GM18499 (cell line): ENCODE results near the gene MSTO1.
"Not testable (repeated sequence)": the region's sequence is repeated elsewhere in the genome, so short reads cannot be mapped to it uniquely, and the experiment has no call there.

Source experiments
- ATAC-seq: cut with Tn5 transposase; IDR thresholded peaks from one replicate; pipeline ENCODE4 v1.9.1; 2021; ENCODE audit warnings: moderate number of reproducible peaks; ENCODE audit not compliant: insufficient read depth, unreplicated experiment

Gene MSTO1

DNA sequence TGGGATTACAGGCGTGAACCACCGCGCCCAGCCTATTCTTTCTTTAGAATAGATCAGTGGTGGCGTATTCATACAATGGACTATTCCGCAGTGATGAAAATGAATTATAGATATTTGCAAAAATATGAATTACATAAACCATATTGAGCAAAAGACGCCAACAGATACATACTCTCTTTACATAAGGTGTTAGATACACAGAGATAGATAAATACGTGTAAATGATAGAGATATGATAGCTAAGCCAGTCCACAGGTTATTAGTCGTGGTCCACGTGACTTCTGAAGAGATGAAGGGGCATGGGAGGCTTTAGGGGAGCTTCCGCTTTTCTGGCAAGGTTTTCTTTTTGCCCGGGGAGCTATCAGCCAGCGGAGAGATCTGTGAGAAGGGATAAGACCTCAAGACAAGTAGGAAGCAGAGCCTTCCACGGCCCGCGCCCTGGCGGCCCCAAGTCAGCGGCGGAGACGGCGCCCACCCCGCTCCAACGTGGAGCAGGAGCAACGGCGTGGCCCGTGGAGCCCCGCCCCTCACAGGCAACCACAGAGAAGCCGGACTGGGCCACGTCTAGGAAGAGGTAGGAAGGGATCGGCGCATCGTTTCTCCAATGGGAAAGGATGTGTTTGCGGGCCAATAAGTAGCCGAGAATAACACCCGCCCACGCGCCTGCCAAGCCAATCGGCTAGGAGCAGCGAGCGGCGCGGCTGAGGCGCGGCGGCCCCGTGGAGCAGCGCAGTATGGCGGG is at the start of gene MSTO1:
Gene MSTO1, plus strand, starts transcription at position 704 of the 742 bp plus-strand sequence. Its CDS starts 31 bp downstream, at position 735.
- peak; percentile 80 for ATAC-seq

DNA sequence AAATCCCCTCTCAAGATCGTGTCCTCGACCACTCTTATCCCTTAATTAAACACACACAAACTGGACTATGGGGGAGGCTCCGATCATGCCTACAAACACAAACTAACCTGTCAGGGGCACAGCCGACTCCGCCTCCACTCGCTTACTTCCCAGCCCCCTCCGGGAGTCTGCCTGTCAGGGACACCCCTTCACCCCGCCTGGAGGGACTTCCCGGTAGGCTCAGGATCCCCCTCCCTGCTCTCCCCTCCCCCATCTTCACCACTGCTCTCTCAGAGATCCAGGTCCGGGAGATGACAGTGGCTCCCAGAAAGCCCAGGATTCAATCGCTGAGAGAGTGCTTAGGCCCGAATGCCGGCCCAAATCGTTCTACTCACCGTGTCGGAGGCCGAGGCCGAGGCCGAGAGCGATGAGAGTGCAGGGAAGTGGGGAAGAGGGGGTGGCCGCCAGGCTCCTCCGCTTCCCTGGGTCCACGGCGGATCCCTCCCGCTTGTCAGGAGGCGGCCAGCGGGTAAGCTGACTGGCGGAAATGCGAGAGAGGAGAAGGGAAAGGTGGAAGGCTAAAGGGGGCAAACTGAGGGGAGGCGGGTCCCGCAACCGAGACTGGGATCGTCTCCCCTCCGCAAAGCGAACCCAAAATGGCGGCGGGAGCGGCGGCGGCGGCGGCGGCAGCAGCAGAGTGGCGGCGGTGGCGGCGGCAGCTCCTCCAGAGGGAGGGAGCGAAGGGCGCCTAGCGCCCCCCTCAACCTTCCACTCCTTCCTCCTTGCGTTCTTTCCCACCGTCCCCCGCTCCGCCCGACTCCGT is 48.0 kb upstream of the MSTO1 start:
- ATAC-seq, result not testable (repeated sequence)

DNA sequence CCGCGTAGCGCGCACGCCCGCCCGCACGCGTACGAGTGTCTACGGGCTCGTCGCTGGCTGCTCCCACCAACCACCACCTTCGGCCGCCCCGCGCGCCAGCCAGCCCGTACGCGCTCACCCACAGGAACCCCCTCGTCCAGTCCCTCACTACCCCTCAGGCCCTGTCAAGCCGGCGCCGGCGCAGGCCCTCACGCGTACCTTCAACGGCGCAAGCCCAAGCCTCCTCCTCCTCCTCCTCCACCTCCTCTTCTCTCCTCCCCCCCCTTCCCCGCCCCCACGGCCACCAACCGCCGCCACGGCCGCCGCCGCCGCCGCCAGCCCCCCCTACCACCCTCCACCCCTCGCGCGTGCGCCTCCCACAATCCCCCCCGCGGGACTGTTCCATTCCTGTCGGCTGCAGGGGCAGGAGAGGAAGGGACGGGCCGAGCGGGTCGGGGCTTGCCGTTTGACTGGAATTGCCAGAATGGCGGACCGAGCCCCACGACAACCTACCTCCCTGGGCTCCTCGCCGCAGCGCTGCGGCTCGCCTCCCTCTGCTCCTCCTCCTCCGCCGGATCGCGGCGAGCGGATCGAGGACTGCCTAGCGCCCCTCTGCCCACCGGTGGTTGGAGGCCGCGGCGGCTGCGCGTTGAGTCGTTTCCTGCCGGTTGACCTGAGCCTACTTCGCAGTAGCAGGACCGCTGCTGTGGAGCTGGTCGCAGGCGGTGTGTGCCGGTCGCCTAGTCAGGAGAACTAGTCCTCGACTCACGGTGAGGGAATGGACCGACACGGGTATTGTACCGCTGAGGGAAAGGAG is 47.2 kb upstream of the MSTO1 start, which contains the start of gene ASH1L:
Gene ASH1L, minus strand, starts transcription at position 223 of the 796 bp plus-strand sequence. CDS start 41,284 bp downstream, outside the sequence.
- no peak for ATAC-seq

DNA sequence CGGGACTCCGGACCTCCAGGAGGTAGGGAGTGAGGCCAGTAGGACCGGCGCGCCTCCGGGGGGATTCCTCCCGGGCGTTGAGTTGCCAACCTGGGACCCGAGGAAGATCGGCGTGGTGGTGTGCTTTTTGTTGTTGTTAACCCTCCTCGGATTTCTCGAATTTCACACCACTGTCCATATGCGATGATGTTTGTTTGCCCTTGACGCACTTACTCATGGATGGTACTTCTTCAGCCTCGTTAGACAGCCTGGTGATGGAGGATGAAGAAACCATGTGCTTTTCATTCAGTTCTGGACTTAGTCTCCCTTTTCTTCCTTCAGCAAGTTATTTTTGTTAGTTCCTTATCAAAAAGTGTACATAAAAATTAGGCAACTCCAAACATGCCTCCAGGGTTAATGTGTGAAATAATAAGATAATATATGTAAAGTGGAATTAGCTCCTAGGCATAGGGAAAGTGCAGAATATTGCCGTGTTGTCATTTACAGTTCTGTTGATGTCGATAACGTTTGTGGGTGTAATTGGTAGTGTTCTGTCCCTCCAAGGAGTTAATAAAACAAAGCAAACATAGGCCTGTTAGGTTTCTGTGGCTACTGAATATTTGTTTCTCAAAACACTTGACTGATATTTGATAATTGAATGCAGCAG is 46.5 kb upstream of the MSTO1 start:
- ATAC-seq, result not testable (repeated sequence)

DNA sequence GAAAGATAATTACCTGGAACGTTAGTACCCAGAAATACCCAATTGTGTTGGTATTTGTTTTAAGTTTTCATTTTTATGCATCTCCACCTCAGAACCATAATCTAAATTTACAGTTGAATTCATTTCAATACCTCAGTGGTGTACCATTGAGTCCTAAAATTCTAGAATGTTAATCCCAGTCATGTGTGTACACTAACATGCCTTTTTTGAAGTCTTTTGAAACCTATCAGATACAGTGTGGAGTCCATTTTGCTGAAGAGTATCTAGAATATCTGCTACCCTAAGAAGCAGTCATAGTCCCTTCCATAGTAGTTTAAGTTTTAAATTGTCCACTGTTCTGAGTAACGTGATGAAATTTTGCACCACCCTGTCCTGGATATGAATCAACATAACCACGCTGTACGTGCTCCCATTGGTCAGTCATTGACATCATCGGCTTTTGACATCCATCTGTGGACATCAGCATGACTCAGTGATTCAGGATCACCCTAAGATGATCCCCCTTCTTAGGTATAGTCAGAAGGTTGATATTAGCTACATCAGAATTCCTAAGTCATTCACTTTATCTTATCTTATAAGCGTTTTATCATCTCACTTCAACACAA is 39.9 kb upstream of the MSTO1 start:
- ATAC-seq, result no peak

DNA sequence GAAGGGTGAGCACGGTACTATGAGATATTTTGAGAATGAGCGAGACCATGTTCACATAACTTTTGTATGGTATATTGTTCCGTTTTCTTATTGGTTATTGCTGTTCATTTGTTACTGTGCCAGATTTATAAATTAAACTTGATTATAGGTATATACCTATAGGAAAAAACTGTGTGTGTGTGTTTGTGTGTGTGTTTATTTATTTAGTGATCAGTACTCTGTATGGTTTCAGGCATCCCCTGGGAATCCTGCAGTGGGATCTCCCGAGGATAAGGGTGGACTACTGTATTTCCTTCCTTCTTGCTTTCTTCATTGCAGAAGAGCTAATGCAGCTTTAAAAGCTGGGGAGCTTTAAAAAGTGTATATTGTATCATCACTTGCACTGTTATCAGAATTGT is 39.4 kb upstream of the MSTO1 start:
- ATAC-seq, result no peak

DNA sequence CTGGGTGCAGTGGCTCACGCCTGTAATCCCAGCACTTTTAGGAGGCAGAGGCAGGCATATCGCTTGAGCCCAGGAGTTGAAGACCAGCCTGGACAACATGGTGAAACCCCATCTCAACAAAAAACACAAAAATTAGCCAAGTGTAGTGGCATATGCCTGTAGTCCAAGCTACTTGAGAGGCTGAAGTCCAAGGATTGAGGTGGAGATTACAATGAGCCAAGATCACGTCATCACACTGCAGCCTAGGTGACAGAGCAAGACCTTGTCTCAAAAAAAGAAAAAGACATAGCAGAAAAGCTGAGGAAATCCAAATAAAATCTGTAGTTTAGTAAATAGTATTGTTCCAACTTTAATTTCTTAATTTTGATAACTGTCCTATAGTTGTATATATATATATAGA is 35.9 kb upstream of the MSTO1 start:
- no peak for ATAC-seq

DNA sequence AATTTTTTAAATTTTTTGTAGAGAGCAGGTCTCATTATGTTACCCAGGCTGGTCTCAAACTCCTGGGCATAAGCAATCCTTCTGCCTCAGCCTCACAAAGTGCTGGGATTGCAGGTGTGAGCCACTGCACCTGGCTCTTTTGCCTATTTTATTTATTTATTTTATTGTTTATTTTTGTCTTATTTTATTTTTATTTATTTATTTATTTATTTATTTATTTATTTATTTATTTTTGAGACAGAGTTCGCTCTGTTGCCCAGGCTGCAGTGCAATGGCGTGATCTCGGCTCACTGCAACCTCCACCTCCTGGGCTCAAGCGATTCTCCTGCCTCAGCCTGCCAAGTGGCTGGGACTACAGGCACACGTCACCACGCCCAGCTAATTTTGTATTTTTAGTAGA is 34.4 kb upstream of the MSTO1 start:
- not testable (repeated sequence) for ATAC-seq

DNA sequence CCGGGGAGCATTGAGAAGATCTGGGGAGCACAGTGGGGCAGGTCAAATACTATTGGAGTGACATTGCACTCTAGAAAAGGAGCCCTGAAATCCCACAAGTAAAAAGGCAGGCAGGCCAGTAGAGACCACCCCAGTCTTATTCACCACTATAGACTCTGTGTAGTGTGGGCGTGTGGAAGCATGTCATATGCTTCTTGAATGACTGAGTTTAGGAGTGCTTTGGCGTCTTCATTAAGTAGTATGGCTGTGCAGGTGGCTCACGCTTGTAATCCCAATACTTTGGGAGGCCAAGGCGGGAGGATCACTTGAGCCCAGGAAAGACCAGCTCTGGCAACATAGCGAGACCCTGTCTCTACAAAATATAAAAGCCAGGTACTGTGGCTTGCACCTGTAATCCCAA is 26.2 kb upstream of the MSTO1 start:
- not testable (repeated sequence) for ATAC-seq

DNA sequence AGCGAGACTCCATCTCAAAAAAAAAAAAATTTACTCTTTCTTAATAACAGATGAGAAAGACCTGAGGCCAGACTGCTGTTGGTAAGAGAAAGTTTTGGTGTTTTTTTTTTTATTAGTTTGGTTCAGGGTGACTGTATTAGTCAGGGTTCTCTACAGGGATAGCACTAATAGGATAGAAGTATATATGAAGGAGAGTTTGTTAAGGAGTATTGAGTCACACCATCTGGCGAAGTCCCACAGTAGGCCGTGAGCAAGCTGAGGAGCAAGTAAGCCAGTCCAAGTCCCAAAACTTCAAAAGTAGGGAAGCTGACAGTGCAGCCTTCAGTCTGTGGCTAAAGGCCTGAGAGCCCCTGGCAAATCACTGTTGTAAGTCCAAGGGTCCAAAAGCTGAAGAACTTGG is 20.7 kb upstream of the MSTO1 start:
- not testable (repeated sequence) for ATAC-seq

DNA sequence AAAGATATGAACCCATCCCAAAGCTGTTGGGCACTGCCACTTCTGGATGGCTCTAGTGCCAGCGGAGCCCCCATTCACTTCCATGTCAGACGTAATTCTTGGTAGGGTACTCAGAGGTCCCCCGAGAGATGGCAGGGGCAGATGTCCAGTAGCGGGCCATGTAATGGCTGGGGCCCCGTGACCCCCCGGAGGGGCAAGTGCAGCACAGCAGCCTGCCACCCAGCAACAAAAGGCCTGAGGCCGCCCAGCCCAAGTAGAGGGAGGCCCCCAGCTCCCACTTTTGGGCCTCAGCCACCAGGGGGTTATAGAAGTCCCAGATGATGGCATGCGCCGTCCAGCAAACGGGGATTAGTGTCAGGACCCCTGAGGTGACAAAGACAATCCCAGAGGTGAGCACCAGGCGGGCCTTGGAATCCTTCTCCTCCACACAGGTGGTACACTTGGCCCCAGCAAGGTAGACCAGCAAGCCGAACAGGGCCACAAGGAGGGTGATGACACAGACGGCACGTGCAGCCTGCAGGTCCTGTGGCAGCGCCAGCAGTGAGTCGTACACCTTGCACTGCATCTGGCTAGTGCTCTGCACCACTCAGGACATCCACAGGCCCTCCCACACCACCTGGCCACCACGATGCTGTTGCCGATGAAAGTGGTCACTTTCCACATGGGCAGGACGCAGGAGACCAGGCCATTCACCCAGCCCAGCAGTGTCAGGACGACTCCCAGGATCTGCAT is 19.3 kb upstream of the MSTO1 start:
- ATAC-seq, result not testable (repeated sequence)

DNA sequence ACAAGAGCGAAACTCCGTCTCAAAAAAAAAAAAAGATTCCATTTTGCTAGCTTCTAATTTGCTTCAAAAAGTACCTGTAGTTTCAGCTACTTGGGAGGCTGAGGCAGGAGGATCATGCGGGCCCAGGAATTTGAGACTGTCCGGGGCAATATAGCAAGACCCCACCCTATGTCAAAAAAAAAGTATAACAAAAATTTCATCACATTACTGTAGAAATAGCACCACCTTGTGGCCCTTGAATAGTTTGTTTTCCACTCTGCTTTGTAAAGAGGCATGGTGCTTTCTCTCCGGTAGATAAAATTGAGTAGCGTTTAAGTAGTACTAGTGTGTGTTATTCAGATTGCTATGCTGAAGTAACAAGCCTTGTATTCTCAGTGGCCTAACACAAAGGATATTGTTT is 18.2 kb upstream of the MSTO1 start:
- ATAC-seq, result no peak

DNA sequence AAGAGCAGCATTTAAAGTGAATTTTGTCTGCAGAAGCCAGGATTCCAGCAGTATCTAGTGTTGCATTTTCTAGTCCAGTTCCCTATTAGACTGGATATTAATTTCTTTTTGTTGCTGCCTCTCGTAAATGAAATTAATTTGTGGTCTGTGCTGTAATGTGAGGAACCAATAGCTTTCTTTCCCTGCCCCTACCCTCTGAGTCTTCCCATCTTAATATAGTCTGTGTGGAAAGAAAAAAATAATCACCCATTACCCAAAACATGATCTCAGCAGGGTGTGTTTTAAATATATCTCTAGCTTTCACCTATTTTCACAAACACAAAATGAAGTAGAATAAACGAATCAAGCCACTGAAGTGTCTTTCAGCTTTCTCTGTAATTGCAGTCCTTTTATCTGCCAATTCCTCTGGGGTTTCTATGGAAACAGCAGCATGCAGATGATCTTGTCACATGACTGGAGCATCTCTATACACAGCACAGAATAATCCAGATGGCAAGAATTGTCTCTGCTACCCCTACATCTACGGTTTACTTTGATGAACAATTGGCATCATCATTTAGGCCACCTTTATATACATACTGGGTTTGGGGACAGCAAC is 14.0 kb upstream of the MSTO1 start:
- not testable (repeated sequence) for ATAC-seq

DNA sequence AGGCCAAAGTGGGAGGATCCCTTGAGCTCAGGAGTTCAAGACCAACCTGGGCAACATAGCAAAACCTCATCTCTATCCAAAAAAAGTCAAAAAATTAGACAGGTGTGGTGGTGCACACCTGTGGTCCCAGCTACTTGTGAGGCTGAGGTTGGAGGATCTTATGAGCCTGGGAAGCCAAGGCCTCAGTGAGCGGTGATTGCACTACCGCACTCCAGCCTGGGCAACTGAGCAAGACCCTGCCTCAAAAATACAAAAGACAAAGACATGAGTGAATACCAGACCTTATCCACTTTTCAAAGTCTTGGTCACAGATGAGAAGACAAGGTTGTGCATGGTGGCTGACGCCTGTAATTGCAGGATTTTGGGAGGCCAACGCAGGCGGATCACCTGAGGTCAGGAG is 13.2 kb upstream of the MSTO1 start:
- ATAC-seq, result no peak

DNA sequence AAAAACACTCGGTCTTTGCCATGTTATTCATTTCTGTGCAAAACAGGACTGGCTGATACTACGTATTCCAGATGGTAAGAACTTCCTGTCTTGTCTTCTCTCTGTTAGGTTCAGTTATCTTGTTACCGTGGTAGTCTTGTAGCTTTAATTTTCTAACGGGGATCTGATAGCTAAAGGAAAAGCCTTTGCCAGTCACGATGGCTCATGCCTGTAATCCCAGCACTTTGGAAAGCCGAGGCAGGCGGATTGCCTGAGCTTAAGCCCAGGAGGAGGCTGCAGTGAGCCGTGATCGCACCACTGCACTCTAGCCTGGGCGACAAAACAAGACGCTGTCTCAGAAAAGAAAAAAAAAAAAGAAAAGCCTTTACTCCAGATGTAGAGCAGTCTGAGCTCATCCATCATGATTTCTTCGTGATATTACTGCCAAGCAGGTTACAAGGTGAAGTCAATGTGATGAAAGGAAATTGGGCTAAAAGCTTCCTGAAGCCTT is 11.1 kb upstream of the MSTO1 start:
- ATAC-seq, result no peak

DNA sequence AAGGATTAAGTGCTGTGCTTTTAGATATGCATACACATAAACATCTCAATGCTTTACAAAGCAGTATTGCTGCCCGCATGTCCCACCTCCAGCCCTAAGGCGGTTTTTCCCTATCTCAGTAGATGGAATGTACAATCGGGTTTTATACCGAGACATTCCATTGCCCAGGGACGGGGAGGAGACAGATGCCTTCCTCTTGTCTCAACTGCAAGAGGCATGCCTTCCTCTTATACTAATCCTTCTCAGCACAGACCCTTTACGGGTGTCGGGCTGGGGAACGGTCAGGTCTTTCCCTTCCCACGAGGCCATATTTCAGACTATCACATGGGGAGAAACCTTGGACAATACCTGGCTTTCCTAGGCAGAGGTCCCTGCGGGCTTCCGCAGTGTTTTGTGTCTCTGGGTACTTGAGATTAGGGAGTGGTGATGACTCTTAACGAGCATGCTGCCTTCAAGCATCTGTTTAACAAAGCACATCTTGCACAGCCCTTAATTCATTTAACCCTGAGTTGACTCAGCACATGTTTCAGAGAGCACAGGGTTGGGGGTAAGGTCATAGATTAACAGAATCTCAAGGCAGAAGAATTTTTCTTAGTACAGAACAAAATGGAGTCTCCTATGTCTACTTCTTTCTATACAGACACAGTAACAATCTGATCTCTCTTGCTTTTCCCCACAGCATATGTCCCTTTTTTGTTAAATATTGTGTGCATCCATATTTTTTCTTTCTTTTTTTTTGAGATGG is 10.0 kb upstream of the MSTO1 start:
- ATAC-seq, result not testable (repeated sequence)

DNA sequence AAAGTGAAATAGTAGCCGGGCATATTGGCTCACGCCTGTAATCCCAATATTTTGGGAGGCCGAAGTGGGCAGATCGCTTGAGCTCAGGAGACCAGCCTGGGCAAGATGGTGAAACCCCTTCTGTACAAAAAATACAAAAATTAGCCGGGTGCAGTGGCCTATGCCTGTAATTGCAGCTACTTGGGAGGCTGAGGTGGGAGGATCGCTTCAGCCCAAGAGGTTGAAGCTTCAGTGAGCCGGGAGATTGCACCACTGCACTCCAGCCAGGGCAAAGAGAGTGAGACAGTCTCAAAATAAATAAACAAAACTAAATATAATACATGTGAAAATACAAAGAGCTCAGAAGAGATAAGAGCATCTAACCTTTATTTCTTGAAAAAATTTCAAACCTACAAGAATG is 2.3 kb upstream of the MSTO1 start:
- ATAC-seq, result no peak

DNA sequence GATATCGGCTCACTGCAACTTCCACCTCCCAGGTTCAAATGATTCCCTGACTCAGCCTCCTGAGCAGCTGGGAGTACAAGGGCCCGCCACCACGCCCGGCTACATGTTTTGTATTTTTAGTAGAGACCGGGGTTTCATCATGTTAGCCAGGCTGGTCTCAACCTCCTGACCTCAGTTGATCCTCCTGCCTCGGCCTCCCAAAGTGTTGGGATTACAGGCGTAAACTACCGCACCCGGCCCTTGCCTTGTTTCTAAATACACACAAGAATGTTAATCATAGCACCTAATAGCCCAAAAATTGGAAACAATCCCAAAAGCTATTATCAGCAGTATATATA is 1.2 kb upstream of the MSTO1 start:
- ATAC-seq, result no peak
